C4-2B (cell line): Measurements from ENCODE around the gene PCNX1.
"Not testable (repeated sequence)": the region's sequence is repeated elsewhere in the genome, so short reads cannot be mapped to it uniquely, and the experiment has no call there.

Experiments
- H3K27ac ChIP-seq: fragments of 450-650 bp; 2 replicates; pipeline ENCODE4 v1.5.1; 2017
- ZFX ChIP-seq: fragments of 450-650 bp; IDR thresholded peaks from 2 replicates; pipeline ENCODE4 v1.6.1; 2017
- TF ChIP-seq, protein P1 (sequence below): fragments of 450-650 bp; conservative IDR thresholded peaks from 2 replicates; pipeline ENCODE4 v1.5.1; 2017; ENCODE audit warnings: mild to moderate bottlenecking

The PCNX1 gene

DNA sequence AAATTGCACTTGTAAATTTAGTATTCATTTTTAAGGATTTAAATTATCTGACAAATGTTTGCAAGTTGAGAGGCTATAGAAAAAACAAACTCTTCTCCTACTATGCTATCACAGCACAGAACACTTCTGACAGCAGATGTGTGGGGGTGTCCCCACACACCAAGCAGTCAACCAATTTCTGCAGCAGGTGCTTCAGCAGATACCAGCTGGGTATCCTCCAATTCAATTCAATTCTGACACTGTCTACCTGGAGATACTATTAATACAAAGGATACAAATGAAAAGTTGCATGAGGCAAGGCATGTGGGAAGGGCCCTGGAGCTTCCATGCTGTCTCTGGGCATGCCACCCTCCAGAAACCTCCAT lies 35.1 kb downstream of the PCNX1 start:
- H3K27ac ChIP-seq, result no peak overlapping the region
- TF ChIP-seq ZFX, result no peak
- TF ChIP-seq, protein P1, sequence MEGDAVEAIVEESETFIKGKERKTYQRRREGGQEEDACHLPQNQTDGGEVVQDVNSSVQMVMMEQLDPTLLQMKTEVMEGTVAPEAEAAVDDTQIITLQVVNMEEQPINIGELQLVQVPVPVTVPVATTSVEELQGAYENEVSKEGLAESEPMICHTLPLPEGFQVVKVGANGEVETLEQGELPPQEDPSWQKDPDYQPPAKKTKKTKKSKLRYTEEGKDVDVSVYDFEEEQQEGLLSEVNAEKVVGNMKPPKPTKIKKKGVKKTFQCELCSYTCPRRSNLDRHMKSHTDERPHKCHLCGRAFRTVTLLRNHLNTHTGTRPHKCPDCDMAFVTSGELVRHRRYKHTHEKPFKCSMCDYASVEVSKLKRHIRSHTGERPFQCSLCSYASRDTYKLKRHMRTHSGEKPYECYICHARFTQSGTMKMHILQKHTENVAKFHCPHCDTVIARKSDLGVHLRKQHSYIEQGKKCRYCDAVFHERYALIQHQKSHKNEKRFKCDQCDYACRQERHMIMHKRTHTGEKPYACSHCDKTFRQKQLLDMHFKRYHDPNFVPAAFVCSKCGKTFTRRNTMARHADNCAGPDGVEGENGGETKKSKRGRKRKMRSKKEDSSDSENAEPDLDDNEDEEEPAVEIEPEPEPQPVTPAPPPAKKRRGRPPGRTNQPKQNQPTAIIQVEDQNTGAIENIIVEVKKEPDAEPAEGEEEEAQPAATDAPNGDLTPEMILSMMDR, result no peak

DNA sequence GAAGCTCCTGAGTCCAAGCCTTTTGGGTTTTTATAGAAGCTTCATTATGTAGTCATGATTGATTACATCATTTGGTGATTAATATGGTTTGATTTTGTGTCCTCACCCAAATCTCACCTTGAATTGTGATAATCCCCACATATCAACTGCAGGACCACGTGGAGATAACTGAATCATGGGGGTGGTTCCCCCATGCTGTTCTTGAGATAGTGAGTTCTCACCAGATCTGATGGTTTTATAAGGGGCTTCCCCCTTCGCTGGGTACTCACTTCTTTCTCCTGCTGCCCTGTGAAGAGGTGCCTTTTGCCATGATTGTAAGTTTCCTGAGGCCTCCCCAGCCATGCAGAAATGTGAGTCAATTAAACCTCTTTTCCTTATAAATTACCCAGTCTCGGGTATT lies 35.5 kb downstream of the PCNX1 start:
- H3K27ac ChIP-seq, result not testable (repeated sequence)

DNA sequence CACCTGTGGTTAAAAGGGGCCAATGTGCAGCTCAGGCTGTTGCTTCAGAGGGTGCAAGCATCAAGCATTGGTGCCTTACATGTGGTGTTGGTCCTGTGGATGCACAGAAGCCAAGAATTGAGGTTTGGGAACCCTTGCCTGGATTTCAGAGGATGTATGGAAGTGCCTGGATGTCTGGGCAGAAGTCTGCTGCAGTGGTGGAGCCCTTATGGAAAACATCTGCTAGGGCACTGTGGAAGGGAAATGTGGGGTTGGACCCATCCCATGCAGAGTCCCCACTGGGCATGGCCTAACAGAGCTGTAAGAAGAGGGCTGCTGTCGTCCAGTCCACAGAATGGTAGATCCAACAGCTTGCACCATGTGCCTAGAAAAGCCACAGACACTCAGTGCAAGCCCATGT lies 36.6 kb downstream of the PCNX1 start:
- no peak overlapping the region for H3K27ac ChIP-seq
- no peak for TF ChIP-seq ZFX
- TF ChIP-seq, protein P1, result no peak

DNA sequence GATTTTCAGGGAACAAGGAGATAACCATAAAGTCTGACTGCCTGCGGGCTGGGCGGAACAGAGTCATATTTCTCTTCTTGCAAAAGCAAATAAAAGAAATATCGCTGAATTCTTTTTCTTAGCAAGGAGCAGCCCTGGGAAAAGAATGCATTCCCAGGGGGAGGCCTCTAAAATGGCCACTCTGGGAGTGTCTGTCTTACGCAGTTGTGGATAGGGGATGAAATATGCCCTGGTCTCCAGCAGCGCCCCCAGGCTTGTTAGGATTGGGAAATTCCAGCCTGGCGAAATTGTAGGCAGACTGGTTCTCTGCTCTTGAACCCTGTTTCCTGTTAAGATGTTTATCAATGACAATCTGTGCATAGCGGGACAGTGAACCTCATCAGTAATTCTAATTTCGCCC lies 40.5 kb downstream of the PCNX1 start:
- TF ChIP-seq, protein P1, result no peak
- no peak for TF ChIP-seq ZFX
- H3K27ac ChIP-seq, result no peak overlapping the region

DNA sequence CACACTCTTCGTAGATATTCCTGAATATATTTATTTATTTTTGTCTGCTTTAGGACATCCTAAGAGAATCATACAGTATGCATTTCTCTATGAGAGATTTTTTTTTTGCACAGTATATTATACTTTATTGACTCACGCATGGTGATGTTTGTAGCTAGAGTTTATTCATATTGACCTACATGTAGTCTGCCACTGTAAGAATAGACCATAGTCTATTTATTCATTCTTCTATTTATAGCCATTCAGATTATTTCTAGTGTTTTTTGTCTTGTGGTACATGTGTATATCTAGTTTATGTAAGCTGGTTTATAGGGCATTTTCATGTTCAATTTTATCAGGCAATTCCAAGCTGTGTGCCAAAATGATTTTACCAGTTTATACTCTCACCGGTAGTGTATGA lies 45.2 kb downstream of the PCNX1 start:
- TF ChIP-seq, protein P1, result no peak
- TF ChIP-seq ZFX, result no peak
- no peak overlapping the region for H3K27ac ChIP-seq

DNA sequence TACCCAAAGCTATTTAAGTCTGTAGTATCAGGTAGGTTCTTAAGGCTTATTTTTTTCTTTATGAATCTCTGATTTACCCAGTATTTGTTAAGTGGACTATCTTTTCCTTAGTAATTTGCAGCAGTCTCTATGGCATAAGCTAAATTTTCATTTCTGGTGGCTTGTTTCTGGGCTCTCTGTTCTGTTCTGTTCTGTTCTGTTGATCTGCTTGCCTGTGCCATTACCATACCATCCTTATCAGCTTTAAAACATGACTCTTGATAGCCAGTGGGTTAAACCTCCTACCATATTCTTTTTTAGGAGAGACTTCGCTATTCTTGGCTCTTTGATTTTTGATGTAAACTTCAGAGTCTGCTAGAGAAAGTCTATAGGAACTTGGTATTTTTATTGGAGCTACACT lies 46.8 kb downstream of the PCNX1 start:
- TF ChIP-seq ZFX, result no peak
- TF ChIP-seq, protein P1, result no peak
- no peak overlapping the region for H3K27ac ChIP-seq

DNA sequence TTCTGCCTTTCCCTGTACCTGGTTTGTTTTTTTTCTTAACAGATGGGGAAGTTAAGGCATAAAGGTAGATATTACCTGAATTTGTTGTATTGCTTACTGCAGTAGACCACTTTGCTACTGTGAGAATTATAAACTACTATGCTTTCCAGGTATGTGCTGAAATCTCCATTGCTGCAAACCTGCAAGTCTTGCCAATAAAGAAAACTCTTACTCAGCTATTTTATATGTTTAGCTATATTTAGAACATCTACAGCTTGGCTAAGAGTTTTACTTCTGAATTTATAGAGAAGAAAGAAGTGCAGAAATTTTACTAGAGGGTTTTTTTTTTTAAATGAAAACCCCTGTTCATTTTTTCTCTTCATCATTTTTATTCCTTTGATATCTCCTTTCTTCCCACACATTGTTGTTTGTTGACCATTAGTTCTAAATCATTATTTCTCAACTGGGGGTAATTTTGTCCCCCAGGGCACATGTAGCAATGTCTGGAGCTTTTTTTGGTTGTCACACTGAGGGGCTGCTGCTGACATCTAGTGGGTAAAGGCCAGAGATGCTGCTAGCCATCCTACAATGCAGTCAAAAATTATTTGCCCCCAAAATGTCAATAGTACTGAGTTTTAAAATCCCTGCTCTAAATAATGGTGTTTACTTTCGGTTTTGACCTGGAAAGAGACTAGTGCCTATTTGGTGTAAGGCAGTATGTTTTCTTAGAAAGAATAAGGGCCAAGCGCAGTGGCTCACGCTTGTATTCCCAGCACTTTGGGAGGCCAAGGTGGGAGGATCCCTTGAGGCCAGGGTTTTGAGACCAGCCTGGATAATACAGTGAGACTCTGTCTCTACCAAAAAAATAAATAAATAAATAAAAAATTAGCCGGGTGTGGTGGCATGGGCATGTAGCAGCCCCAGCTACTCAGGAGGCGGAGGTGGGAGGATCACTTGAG lies 48.6 kb downstream of the PCNX1 start:
- TF ChIP-seq ZFX, result no peak
- TF ChIP-seq, protein P1, result peak; percentile 69
- H3K27ac ChIP-seq, result no peak overlapping the region

DNA sequence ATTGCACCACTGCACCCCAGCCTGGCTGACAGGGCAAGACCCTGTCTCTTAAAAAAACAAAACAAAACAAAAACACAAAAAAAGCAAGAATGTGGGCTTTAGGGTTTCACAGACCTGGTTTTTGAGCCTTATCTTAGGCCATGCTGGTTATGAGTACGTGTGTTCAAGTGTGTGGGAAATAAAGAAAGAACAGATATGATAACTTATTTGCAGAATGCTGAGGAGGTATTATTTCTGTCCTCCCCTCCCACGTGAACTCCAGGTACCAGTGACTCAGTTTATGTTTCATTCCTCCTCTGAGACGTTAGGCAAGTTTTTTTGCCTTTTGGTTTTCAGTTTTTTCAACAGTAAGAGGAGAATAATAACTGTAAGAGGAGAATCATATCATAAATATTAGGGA lies 49.3 kb downstream of the PCNX1 start:
- H3K27ac ChIP-seq, result no peak overlapping the region
- TF ChIP-seq, protein P1, result no peak
- TF ChIP-seq ZFX, result no peak
